NCI-H345 (cell line): ENCODE measurements around the gene ARHGDIG.
"Not testable (repeated sequence)": the region's sequence is repeated elsewhere in the genome, so short reads cannot be mapped to it uniquely, and the experiment has no call there.

ENCODE experiments used
- DNase-seq: peaks from one replicate; lab custom pipeline; 2025; lab: John Stamatoyannopoulos, UW

ARHGDIG gene

DNA sequence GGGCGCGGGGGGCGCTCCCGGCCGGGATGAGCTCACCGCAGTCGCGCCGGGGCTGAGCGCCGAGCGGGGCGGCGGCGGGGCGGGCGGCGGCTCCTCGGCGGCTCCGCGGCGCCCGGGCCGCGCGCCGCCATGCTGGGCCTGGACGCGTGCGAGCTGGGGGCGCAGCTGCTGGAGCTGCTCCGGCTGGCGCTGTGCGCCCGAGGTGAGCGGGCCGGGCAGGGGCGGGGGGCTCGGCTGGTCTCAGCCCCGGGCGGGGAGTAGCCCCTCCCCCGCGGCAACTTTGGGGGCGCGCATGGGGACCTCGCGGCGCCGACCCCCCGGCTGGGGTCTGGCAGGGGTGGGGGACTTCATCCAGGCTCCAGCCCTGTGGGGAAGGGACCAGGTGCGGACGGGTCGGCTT lies at the start of gene ARHGDIG:
ARHGDIG (plus strand) TSS at position 40 of the 400 bp plus-strand sequence; CDS start at position 130, 90 bp downstream.
- no peak for DNase-seq

DNA sequence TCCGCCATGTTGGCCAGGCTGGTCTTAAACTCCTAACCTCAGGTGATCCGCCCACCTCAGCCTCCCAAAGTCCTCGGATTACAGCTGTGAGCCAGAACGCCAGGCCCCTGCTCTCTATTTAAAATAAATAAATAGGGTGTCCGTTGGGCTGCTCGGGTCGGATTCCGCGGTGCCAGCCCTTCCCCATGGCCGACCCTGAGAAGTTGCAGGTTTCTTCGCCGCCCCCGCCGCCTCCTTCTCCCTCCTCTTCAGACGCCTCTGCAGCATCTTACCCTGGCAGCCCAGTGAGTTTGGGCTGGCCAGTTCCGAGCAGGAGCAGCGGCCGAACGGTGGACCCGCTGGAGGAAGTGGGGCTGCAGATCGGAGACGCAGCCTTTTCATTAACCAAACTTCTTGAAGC lies 49.4 kb upstream of the ARHGDIG start:
- DNase-seq, result no peak

DNA sequence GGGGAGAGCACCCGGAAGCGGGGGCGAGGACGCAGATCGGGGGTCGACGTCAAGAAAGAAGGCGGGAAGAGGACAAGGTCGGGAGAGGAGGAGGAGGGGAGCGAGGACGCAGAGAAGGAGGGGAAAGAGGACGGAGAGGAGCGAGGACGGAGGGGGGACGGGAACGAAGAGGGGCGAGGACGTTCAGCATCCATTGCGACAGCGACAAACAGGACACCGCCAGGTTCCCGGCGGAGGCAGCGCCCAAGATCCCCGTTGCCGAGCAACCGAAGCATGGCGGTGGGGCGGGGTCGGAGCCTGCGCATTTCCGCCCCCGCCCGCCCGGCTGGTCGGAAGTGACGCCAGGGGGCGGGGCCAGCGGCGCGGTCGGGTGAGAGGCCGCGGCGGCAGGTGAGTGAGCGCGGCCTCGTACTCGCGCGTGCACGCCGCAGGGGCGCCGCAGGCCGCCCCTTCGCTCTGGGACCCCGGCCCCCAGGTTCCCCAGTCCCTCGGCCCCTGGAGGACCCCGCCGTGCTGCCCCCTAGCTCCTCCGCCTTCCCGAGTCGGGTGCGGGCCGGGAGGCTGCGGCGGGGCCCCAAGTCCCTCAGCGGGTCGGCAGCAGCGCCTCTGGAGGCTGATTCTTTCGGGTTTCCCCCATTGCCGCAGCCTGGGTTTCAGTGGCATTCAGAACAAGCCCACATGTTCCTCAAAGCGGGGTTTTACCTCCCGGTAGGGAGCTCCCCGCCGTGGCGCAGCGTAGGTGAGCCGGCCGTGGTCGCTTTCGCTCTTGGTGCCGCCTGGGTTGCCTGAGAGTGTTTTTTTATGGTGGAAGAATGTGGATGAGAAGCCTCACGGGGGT lies 45.7 kb upstream of the ARHGDIG start, which contains the start of gene FAM234A:
FAM234A (plus strand) TSS at position 354 of the 838 bp plus-strand sequence. CDS start 19,593 bp downstream, outside the sequence.
- peak; percentile 97 for DNase-seq

DNA sequence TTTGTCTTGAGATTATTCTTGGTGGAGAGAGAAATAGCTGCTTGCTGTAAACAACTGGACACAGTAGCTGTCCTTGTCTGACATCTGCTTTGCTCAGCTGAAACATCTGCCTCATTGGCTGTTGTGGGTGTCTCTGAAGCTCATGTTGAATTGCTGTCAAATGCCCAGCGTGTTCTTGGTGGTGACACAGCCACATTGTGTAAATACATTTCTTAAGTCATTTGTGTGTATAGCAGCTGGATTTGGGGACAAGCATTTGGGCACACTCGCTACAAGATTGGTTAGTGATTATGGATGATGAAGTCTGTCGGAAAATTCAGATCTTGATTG lies 40.5 kb upstream of the ARHGDIG start:
- DNase-seq, result no peak

DNA sequence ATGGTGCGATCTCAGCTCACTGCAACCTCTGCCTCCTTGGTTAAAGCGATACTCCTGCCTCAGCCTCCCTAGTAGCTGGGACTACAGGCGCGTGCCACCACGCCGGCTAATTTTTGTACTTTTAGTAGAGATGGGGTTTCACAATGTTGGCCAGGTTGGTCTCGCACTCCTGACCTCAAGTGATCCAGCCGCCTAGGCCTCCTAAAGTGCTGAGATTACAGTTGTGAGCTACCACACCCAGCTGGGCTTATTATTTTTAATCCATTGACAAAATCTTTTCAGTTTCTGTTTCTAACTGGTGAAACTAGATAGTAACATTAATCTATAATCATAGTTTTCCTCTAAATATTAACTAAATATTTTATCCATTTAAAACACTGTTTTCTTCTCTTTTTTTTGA lies 39.8 kb upstream of the ARHGDIG start:
- DNase-seq, result no peak

DNA sequence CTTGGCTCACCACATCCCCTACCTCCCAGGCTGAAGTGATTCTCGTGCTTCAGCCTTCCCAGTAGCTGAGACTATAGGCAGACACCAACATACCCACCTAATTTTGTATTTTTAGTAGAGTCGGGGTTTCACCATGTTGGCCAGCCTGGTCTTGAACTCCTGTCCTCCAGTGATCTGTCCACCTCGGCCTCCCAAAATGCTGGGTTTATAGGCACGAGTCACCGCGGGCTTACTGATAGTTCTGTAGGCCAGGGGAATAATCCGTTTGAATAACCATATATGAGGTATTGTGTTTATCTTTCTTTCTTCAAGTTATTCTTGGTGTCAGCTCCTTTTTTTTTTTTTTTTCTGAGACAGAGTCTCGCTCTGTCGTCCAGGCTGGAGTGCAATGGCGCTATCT lies 38.1 kb upstream of the ARHGDIG start:
- no peak for DNase-seq

DNA sequence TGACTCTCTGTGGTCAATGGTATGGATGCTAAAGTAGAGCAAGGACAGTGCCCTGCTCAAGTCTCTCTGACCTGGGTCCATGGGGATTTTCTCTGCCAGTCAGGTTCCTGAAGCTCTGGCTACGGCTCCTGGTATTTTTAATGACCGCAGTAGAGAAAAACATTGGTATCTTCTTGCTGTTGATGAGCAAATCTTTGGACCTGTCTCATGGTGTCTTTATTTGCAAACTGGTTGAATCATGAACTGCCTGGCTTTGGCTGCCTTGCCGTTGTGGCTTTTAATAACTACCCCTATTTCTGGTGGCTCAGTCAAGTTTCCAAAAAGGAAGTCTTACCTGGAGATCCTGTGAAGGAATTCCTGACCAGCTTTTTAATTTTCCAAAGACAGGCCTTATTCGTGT lies 37.0 kb upstream of the ARHGDIG start:
- DNase-seq, result no peak

DNA sequence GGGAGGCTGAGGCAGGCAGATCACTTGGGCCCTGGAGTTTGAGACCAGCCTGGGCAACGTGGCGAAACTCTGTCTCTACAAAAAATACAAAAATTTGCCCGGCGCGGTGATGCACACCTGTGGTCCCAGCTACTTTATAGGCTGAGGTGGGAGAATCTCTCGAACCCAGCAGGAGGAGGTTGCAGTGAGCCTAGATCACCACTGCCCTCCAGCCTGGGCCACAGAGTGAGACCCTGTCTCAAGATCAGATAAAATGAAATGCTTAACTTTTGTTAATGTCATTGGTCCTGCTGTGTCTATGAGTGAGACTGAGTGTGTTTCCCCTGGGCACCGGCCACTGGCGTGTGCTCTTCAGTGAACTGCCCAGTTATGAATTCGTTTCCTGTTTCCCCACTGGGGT lies 35.3 kb upstream of the ARHGDIG start:
- no peak for DNase-seq

DNA sequence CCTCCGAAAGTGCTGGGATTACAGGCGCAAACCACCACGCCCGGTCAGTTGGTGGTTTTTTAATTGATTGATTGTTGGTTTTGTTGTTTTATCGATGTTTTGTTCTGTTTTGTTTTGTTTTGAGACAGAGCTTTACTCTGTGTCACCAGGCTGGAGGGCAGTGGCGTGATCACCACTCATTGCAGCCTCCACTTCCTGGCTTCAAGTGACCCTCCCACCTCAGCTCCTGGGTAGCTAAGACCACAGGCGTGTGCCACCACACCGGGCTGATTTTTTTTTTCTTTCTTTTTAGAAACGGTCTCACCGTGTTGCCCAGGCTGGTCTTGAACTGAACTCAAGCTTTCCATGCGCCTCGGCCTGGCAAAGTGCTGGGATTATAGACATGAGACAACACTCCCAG lies 33.4 kb upstream of the ARHGDIG start:
- DNase-seq, result no peak

DNA sequence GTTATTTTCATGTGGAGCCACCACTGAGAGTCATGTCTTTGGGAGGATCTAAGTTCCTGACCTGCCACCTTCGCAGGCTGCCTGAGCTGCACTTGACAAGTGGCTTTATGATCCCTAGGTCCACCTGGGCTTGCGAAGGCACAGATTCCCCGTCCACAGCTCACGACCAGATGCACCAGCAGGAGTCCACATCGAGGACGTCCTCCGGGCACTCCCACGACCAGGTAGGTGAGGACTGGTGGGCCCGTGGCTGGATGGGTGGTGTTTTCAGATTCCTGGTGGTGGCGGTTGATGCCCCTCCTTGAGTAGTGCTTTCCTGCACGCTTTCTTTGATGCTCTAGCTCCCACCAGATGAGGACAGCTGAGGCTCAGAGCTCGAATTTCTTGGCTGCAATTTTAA lies 31.0 kb upstream of the ARHGDIG start:
- no peak for DNase-seq

DNA sequence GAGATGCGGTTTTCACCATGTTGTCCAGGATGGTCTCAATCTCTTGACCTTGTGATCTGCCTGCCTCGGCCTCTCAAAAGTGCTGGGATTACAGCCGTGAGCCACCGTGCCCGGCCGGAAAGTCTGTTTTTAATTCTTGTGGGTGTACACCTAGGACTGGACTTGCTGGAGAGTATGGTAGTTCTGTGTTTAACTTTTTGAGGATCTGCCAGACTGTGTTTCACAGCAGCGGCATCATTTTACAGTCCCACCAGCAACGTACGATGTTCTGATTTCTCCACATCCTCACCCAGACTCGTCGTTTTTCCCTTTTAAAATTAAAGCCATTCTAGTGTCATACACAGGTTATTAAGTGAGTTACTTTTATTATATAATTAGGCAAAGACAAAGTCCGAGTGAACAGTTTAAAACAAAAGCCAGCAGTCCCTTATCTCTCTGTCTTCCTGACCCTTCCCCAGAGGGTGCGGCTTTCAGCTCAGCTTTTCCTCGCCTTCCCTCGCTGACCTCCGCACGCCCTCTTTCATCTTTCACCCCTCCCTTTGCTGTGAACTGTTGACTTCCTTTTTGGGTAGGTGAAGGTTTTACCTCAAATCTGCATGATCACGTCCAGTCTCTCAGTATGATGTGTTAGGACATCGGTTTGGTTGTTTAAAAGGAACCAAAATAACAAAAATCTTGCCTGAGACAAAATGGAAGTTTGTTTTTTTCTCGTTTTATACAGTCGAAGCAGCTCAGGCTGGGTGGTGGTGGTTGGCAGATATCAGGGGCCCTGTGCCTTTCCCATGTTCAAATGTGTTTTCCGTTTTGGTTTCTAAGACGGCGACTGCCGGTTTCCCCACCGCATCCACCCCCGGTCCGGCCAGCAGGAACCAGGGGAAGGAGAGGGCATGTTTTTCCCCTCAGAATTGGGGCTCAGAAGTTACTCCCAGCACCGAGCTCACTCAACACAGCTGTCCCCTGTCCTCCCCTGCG lies 27.7 kb upstream of the ARHGDIG start:
- no peak for DNase-seq

DNA sequence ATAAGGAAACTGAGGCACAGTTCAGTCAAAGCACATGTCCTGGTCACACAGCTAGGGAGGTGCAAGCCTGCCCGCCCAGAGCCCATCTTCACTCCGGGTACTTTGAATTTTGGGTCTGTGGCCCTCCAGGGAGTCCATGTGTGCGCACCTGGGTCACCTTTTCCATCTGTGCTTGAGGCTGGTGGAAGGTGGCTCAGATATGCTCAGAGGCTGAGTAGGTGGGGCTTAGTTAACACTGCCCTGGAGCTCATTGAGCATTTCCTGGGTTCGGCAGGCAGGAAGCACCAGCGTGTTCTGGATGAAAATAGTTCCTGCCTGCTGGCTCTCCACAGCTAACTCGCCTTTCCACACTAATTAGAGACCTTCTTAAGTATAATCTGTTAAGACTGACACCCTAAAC lies 26.6 kb upstream of the ARHGDIG start:
- DNase-seq, result no peak

DNA sequence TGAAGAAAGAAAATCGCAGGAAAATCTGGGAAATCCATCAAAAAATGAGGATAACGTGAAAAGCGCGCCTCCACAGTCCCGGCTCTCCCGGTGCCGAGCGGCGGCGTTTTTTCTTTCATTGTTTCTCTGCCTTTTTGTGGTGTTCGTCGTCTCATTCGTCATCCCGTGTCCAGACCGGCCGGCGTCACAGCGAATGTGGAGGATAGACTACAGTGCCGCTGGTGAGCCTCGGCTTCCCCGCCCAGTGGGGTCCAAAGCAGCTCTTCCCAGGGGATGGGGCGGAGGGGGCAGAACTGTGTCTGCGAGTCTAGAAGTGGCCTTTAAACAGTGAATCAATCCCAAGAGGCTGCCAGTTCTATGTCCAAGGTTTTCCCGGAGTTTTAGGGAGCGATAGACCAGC lies 25.9 kb upstream of the ARHGDIG start:
- no peak for DNase-seq

DNA sequence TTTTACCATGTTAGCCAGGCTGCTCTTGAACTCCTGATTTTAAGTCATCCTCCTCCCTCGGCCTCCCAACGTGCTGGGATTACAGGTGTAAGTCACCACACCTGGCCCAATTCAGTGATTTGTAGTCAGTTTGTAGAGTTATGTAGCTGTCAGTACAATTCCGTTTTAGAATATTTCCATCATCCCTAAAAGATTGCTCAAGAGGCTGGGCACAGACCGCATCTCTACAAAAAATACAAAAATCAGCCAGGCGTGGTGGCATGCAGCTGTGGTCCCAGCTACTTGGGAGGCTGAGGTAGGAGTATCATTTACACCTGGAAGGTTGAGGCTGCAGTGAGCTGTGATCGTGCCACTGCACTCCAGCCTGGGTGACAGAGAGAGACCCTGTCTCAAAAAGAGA lies 25.2 kb upstream of the ARHGDIG start:
- DNase-seq, result no peak

DNA sequence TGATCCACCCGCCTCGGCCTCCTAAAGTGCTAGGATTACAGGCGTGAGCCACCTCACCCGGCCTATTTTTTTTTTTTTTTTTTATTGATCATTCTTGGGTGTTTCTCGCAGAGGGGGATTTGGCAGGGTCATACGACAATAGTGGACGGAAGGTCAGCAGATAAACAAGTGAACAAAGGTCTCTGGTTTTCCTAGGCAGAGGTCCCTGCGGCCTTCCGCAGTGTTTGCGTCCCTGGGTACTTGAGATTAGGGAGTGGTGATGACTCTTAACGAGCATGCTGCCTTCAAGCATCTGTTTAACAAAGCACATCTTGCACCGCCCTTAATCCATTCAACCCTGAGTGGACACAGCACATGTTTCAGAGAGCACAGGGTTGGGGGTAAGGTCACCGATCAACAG lies 22.3 kb upstream of the ARHGDIG start:
- DNase-seq, result not testable (repeated sequence)

DNA sequence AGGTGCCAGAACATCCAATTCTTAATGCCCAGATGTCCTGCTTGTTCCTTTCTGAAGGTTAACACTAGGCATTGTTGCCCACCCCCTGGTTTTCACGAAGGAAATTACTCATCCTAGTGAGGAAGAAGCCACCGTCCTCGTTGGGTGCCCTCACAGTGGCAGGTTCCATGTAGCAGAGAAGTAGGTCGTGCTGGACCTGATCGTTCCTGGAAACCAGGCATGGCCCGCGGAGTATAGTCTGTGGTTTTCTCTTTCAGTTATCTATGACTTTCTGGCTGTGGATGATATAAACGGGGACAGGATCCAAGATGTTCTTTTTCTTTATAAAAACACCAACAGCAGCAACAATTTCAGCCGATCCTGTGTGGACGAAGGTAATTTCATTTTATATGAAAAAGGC lies 21.2 kb upstream of the ARHGDIG start:
- no peak for DNase-seq

DNA sequence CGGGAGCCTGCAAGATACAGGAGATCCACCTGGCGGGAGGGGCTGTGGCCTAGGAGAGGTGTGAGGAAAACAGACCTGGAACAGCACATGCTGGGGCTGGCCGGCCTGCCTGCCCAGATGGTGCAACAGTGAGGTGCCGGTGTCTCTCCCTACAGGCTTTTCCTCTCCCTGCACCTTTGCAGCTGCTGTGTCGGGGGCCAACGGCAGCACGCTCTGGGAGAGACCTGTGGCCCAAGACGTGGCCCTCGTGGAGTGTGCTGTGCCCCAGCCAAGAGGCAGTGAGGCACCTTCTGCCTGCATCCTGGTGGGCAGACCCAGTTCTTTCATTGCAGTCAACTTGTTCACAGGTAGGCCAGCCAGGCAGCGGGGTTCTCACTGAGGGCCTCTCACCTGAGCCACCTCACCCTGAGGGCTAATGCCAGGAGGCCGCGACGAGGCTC lies 20.6 kb upstream of the ARHGDIG start:
- no peak for DNase-seq

DNA sequence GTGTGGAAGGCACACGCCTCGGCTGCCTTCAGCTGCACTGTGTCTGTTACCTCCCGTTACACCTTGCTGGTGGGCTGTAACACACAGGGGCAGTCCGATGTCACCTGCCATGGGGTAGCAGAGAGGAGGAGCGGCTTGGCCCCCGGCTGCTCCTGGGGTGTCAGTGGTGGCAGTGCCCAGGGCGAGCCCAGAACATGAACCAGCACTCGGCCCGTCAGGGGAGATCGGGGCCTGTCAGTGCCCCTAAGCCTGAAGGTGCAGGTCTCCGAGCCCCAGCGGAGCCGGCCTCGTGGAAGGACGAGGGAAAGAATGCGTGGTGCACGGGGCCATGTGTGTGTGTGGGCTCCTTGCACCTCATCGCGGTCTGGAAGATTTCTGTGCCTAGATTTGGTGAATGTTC lies 20.1 kb upstream of the ARHGDIG start:
- no peak for DNase-seq

DNA sequence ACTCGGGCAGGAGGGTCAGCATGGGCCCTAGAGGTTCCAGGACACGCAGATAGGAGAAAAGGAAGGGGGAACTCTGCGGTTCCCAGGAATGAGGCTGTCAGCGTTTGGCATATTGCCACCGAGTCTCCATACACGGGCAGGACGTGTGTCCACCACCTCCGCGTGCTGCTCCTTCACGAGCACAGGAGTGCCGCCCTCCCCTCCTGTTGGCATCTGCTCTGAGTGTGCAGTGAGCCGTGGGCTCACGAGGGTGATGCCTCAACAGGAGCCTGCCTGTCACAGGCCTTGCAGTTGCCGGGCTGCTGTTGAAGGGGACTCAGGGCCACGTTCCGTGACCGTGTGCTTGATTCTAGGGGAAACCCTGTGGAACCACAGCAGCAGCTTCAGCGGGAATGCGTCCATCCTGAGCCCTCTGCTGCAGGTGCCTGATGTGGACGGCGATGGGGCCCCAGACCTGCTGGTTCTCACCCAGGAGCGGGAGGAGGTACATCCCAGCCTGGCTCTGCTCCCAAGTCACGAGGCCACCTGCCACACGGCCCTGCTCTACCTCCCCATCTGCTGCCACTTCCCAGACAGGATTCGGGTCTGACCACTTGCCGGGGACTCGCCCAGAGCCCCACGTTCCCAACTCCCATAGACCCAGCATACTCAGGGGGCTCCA lies 19.2 kb upstream of the ARHGDIG start:
- no peak for DNase-seq

DNA sequence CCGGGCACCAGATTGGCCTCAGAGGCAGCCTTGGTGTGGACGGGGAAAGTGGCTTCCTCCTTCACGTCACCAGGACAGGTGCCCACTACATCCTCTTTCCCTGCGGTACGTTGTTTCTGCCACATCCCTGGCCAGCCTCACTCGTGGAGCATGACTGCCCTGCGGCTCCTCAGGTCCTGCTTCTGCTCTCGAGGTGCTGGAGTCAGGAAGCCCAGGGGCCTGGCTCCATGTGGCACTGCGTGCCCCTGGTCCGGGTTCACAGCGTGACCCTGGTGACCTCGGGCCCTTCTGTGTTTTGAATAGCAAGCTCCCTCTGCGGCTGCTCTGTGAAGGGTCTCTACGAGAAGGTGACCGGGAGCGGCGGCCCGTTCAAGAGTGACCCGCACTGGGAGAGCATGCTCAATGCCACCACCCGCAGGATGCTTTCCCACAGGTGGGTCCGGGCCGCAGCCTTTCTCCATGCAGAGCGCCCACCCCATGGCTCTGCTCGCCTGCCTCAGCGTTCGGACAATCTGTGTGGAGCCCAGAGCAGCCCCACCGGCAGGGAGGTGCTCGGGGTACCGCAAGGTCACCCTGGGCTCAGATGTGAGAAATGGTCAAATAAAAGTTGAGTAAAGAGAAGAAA lies 18.2 kb upstream of the ARHGDIG start:
- DNase-seq, result no peak

DNA sequence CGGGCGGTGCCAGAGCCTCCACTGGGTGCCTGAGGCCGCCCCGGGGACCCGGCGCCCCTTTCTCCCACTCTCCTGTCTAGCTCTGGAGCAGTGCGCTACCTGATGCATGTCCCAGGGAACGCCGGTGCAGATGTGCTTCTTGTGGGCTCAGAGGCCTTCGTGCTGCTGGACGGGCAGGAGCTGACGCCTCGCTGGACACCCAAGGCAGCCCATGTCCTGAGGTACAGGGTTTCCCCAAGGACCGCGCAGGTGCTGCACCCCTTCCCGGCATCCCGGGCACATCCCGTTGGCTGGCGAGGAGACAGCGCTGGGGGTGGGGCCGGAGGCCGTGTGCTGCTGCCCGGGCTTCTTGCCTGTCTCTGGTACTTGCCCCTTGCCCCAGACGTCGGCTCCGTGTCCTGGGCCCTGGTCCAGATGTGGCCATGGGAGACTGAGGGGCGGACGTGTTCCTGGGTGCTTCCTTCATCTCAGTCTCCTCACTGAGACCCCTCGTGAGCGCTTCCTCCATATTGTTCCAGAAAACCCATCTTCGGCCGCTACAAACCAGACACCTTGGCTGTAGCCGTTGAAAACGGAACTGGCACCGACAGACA lies 17.1 kb upstream of the ARHGDIG start:
- DNase-seq, result no peak

DNA sequence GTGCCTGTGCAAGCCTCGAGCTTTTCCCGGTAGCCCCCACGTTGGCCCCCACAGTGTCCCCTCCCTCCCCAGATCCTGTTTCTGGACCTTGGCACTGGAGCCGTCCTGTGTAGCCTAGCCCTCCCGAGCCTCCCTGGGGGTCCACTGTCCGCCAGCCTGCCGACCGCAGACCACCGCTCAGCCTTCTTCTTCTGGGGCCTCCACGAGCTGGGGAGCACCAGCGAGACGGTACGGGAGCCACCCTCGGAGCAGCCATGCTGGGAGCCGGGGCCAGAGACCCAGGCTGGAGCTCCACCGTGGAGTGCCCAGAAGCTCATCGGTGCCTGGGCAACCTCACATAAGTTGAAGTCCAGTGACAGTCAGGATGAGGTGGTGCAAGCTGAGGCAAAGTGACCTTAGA lies 16.4 kb upstream of the ARHGDIG start:
- no peak for DNase-seq
